OCI-LY1 (cell line): ENCODE data around the gene CITED2.

Experiments
- CTCF ChIP-seq: fragments of 200-600 bp; sonication (generic), shearing (Covaris generic); IDR thresholded peaks from 2 replicates; pipeline ENCODE4 v1.5.1; 2017; ENCODE audit warnings: mild to moderate bottlenecking, antibody characterized with exemption, low read length, moderate library complexity, mixed read lengths
- EZH2 ChIP-seq: fragments of 200-600 bp; sonication (generic), shearing (Covaris generic); IDR thresholded peaks from 2 replicates; pipeline ENCODE4 v1.8.0; 2017; ENCODE audit warnings: borderline replicate concordance, mixed run types, mild to moderate bottlenecking, antibody characterized with exemption, low read length, moderate library complexity, mixed read lengths

- TF ChIP-seq EZH2 (no peak), CTCF (no peak)
These were observed 973 bp upstream of the CITED2 start for GRCh38 chr6:139375226-139376016.
